ENCODE measurements around the gene KDM6B. TPM values are rescaled to one million over a fixed set of nuclear protein-coding genes. Genes with fewer than 3 reads are reported as not detected.

KDM6B gene
- total RNA-seq, 1 experiment from 2014 or later, result 28.9 TPM

- no peaks in the 10 kb centered on the region for H4K20me1 ChIP-seq (ENCODE audit: control insufficient read depth, insufficient read depth, insufficient read length)
- no peak within 1 kb of the TSS for H3T11ph ChIP-seq (ENCODE audit: low read length)
- no peak within 1 kb of the TSS for H2BK20ac ChIP-seq (ENCODE audit: low read depth, low read length, poor library complexity, severe bottlenecking)
- no peak within 1 kb of the TSS for H3K4ac ChIP-seq (ENCODE audit: low read depth, low read length)
- no peak within 1 kb of the TSS for H2BK5ac ChIP-seq (ENCODE audit: insufficient read length, low read length)
- H2BK15ac ChIP-seq (ENCODE audit: low read depth, low read length), result no peak within 1 kb of the TSS
- peak within 1 kb of the TSS; percentile 89 for H3K9ac ChIP-seq (ENCODE audit: extremely low read depth, insufficient read length, low read length)
- H3K14ac ChIP-seq (ENCODE audit: insufficient read depth, low read length), result peak within 1 kb of the TSS; percentile 92
- H3K4me2 ChIP-seq (ENCODE audit: insufficient read depth, insufficient read length, low read length), result peak within 1 kb of the TSS; percentile 97
- H4K5ac ChIP-seq (ENCODE audit: insufficient read length, low read depth, low read length), result no peak within 1 kb of the TSS
- no peak within 1 kb of the TSS for H2AFZ ChIP-seq (ENCODE audit: low read length)
- H3K9me3 ChIP-seq (ENCODE audit: control insufficient read depth, low read depth, low read length), result no peaks in the 10 kb centered on the region
- no peak within 1 kb of the TSS for H4K8ac ChIP-seq (replicated peaks; ENCODE audit: insufficient read length, low read depth, low read length)
- H3K4me3 Mint-ChIP-seq, result no peak within 1 kb of the TSS
- H3K27ac Mint-ChIP-seq, result no peak within 1 kb of the TSS
- H3K56ac ChIP-seq (ENCODE audit: insufficient read length, low read depth, low read length), result no peak within 1 kb of the TSS
- peaks cover 15 to 27% of the 10 kb centered on the region in 2 experiments for H3K4me1 Mint-ChIP-seq
- no peaks in the 10 kb centered on the region; the same call in 1 of the 2 replicates for H3K4me1 ChIP-seq (ENCODE audit: insufficient read depth, low read length)
- H3K27me3 ChIP-seq (ENCODE audit: insufficient read depth, low read length), result peaks cover 28% of the 10 kb centered on the region; the same call in 1 of the 2 replicates
- DNase-seq, result peak; percentile 100
- no peak within 1 kb of the TSS for H2BK12ac ChIP-seq (ENCODE audit: insufficient read length, low read depth, low read length)
- peaks cover 15% of the 10 kb centered on the region for H3K27me3 Mint-ChIP-seq (ENCODE audit: low read depth)
- H3K23ac ChIP-seq (ENCODE audit: insufficient read length, low read depth, low read length), result no peak within 1 kb of the TSS
- no peak within 1 kb of the TSS for H2BK120ac ChIP-seq (ENCODE audit: low read depth, low read length, poor library complexity, severe bottlenecking)
- H3K27ac ChIP-seq (ENCODE audit: insufficient read length, low read depth, low read length), result no peak within 1 kb of the TSS
- H4K91ac ChIP-seq (ENCODE audit: insufficient read length, low read depth, low read length), result no peak within 1 kb of the TSS
- H2AK5ac ChIP-seq (ENCODE audit: insufficient read length, low read length), result no peak within 1 kb of the TSS
- H3K18ac ChIP-seq (ENCODE audit: insufficient read length, low read depth, low read length), result peak within 1 kb of the TSS; percentile 94
- H3K79me1 ChIP-seq (ENCODE audit: insufficient read depth, low read depth, low read length, poor library complexity, severe bottlenecking), result no peaks in the 10 kb centered on the region
- WGBS (ENCODE audit: extremely low coverage, insufficient read length, low lambda C conversion rate), result no CpG with 5 or more reads among the region's 64 CpGs
- peak; percentile 27; the same call in 2 of the 3 replicates for TF ChIP-seq CTCF (conservative IDR thresholded peaks at IDR 0.05)
- no peaks in the 10 kb centered on the region for H3K79me2 ChIP-seq (ENCODE audit: insufficient read depth, low read length)
- H3K9me3 Mint-ChIP-seq, result 0 out of 5 replicates have a peak, but pooled peaks cover 0 to 3% of the 10 kb centered on the region in 2 experiments
- peaks cover 29% of the 10 kb centered on the region for H3K23me2 ChIP-seq (ENCODE audit: insufficient read length, low read depth, low read length, poor library complexity, severe bottlenecking)
- H3K36me3 Mint-ChIP-seq (ENCODE audit: insufficient read depth in 1 of 3, low read depth in 3 of 3), result peaks cover 0 to 29% (median 14%) of the 10 kb centered on the region in 3 experiments; a peak in 4 of 7 replicates
These were observed 23.0 kb downstream of the KDM6B start, which contains the start of gene NAA38 for GRCh38 chr17:7856811-7857712. TSS of gene NAA38 (minus strand) at chr17:7857559. CDS start at chr17:7857463, 96 bp downstream.

Measured in H9 (cell line).